ENCODE measurements around the gene FAR2. TPM values are rescaled to one million over a fixed set of nuclear protein-coding genes. Genes with fewer than 3 reads are reported as not detected.
"Not testable (repeated sequence)": the region's sequence is repeated elsewhere in the genome, so short reads cannot be mapped to it uniquely, and the experiment has no call there.

FAR2 gene
- total RNA-seq, 1 donor from 2014 or later: 37.1 TPM

DNA sequence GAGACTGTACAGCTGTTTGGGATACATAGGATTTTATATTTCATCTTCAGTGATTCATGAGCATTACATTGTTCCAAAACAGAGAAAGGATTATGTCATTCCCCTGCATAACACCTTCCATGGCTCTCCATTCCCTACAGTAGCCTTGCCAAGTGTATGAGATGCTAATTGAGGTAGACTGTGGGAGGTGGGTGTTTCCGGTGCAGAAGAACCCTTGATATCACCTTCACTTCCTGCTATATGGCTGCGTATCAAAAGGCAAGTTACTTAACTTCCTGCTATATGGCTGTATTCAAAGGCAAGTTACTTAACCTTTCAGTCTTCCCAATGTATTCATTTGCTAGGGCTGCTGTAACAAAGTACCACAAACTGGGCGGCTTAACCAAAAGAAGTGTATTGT lies 11.2 kb downstream of the FAR2 start:
- Mint-ChIP-seq H3K27me3 (ENCODE audit: unreplicated experiment) (no peaks in the 10 kb centered on the region), H3K36me3 (ENCODE audit: unreplicated experiment) (peaks cover 5% of the 10 kb centered on the region), H3K4me3 (ENCODE audit: unreplicated experiment) (no peak overlapping the region), H3K4me1 (ENCODE audit: unreplicated experiment) (peaks cover 49% of the 10 kb centered on the region), H3K9me3 (ENCODE audit: unreplicated experiment) (peaks cover 7% of the 10 kb centered on the region), H3K27ac (ENCODE audit: unreplicated experiment) (no peak overlapping the region)
- DNase-seq (ENCODE audit: extremely low spot score, unreplicated experiment): no peak
- TF ChIP-seq, protein P1, sequence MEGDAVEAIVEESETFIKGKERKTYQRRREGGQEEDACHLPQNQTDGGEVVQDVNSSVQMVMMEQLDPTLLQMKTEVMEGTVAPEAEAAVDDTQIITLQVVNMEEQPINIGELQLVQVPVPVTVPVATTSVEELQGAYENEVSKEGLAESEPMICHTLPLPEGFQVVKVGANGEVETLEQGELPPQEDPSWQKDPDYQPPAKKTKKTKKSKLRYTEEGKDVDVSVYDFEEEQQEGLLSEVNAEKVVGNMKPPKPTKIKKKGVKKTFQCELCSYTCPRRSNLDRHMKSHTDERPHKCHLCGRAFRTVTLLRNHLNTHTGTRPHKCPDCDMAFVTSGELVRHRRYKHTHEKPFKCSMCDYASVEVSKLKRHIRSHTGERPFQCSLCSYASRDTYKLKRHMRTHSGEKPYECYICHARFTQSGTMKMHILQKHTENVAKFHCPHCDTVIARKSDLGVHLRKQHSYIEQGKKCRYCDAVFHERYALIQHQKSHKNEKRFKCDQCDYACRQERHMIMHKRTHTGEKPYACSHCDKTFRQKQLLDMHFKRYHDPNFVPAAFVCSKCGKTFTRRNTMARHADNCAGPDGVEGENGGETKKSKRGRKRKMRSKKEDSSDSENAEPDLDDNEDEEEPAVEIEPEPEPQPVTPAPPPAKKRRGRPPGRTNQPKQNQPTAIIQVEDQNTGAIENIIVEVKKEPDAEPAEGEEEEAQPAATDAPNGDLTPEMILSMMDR (IDR thresholded peaks at IDR 0.05): no peak

GRCh38 chr12:29163146-29163545 lies 14.1 kb downstream of the FAR2 start:
- H3K27me3 Mint-ChIP-seq (ENCODE audit: unreplicated experiment): no peaks in the 10 kb centered on the region
- no peak overlapping the region for H3K4me3 Mint-ChIP-seq (ENCODE audit: unreplicated experiment)
- peaks cover 26% of the 10 kb centered on the region for H3K4me1 Mint-ChIP-seq (ENCODE audit: unreplicated experiment)
- peaks cover 2% of the 10 kb centered on the region for H3K36me3 Mint-ChIP-seq (ENCODE audit: unreplicated experiment)
- TF ChIP-seq, protein P1 (IDR thresholded peaks at IDR 0.05): no peak
- DNase-seq (ENCODE audit: extremely low spot score, unreplicated experiment): no peak
- H3K27ac Mint-ChIP-seq (ENCODE audit: unreplicated experiment): peak overlapping the region; percentile 27
- H3K9me3 Mint-ChIP-seq (ENCODE audit: unreplicated experiment): peaks cover 7% of the 10 kb centered on the region

DNA sequence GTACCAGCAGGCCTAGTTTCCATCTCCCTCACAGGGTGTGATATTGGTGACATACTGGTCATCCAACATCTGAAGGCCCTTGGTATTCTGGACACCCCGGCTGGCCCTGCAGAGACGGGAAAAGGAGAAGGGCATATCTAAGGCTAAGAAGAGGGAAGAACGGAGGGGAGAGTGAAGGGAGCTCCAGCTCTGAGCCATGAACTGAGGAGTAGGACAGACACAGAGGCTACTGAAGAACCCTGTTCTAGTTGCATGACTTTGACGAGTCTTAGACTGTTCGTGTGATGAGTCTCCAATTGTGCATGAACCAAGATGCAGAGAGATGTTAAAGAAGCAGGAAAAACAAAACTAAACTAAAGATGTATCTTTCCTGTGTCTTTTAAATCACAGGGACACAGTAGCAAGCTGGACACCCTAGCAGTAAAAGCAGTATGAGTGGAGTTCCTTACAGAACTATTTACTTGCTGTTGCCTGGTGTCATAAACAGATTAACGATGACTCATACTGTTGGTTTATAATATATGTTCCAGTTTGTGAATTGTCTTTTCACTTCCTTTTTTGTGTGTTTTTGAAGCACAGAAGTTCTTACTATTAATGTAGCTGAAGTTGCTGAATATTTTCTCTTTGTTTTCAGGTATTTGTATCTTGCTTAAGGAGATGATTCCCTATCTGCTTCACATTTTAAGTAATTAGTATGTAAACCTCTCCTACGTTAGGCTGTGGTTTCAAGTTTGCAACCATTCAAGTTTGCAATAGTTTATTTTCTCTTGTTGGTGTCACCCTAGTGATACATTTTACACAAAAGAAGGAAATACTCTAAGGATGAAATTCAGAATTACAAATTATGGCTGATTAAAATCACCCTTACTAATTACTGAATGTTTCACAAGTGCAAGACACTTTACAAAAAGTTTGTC lies 15.7 kb downstream of the FAR2 start:
- peak overlapping the region; percentile 82 for H3K27ac Mint-ChIP-seq (ENCODE audit: unreplicated experiment)
- H3K4me1 Mint-ChIP-seq (ENCODE audit: unreplicated experiment): peaks cover 14% of the 10 kb centered on the region
- no peak overlapping the region for H3K4me3 Mint-ChIP-seq (ENCODE audit: unreplicated experiment)
- TF ChIP-seq, protein P1 (IDR thresholded peaks at IDR 0.05): no peak
- peaks cover 7% of the 10 kb centered on the region for H3K9me3 Mint-ChIP-seq (ENCODE audit: unreplicated experiment)
- no peaks in the 10 kb centered on the region for H3K27me3 Mint-ChIP-seq (ENCODE audit: unreplicated experiment)
- DNase-seq (ENCODE audit: extremely low spot score, unreplicated experiment): no peak
- H3K36me3 Mint-ChIP-seq (ENCODE audit: unreplicated experiment): peaks cover 6% of the 10 kb centered on the region

- Mint-ChIP-seq H3K4me1 (ENCODE audit: unreplicated experiment) (peaks cover 14% of the 10 kb centered on the region), H3K27me3 (ENCODE audit: unreplicated experiment) (no peaks in the 10 kb centered on the region), H3K36me3 (ENCODE audit: unreplicated experiment) (peaks cover 15% of the 10 kb centered on the region), H3K4me3 (ENCODE audit: unreplicated experiment) (no peak overlapping the region), H3K27ac (ENCODE audit: unreplicated experiment) (no peak overlapping the region), H3K9me3 (ENCODE audit: unreplicated experiment) (no peaks in the 10 kb centered on the region)
- no peak for DNase-seq (ENCODE audit: extremely low spot score, unreplicated experiment)
- TF ChIP-seq, protein P1 (IDR thresholded peaks at IDR 0.05): no peak
Observed at GRCh38 chr12:29167445-29167844, 18.4 kb downstream of the FAR2 start.

- no peaks in the 10 kb centered on the region for H3K9me3 Mint-ChIP-seq (ENCODE audit: unreplicated experiment)
- TF ChIP-seq, protein P1 (IDR thresholded peaks at IDR 0.05): no peak
- H3K4me3 Mint-ChIP-seq (ENCODE audit: unreplicated experiment): no peak overlapping the region
- no peak for DNase-seq (ENCODE audit: extremely low spot score, unreplicated experiment)
- H3K4me1 Mint-ChIP-seq (ENCODE audit: unreplicated experiment): peaks cover 14% of the 10 kb centered on the region
- peaks cover 17% of the 10 kb centered on the region for H3K36me3 Mint-ChIP-seq (ENCODE audit: unreplicated experiment)
- H3K27ac Mint-ChIP-seq (ENCODE audit: unreplicated experiment): no peak overlapping the region
- no peaks in the 10 kb centered on the region for H3K27me3 Mint-ChIP-seq (ENCODE audit: unreplicated experiment)
Observed at GRCh38 chr12:29167988-29168387, 18.9 kb downstream of the FAR2 start.

- not testable (repeated sequence) for DNase-seq (ENCODE audit: extremely low spot score, unreplicated experiment)
Observed at GRCh38 chr12:29169978-29170377, 20.9 kb downstream of the FAR2 start.

GRCh38 chr12:29170478-29171084 lies 21.5 kb downstream of the FAR2 start:
- not testable (repeated sequence) for H3K4me3 Mint-ChIP-seq (ENCODE audit: unreplicated experiment); DNase-seq (ENCODE audit: extremely low spot score, unreplicated experiment); H3K9me3 Mint-ChIP-seq (ENCODE audit: unreplicated experiment); H3K4me1 Mint-ChIP-seq (ENCODE audit: unreplicated experiment); H3K27me3 Mint-ChIP-seq (ENCODE audit: unreplicated experiment)
- H3K36me3 Mint-ChIP-seq (ENCODE audit: unreplicated experiment): peaks cover 17% of the 10 kb centered on the region
- H3K27ac Mint-ChIP-seq (ENCODE audit: unreplicated experiment): peak overlapping the region; percentile 21

More at GRCh38 chr12:29169978-29170377, 20.9 kb downstream of the FAR2 start:
- not testable (repeated sequence) for H3K27ac Mint-ChIP-seq (ENCODE audit: unreplicated experiment); H3K4me1 Mint-ChIP-seq (ENCODE audit: unreplicated experiment); H3K4me3 Mint-ChIP-seq (ENCODE audit: unreplicated experiment); H3K27me3 Mint-ChIP-seq (ENCODE audit: unreplicated experiment); H3K9me3 Mint-ChIP-seq (ENCODE audit: unreplicated experiment)
- H3K36me3 Mint-ChIP-seq (ENCODE audit: unreplicated experiment): peaks cover 17% of the 10 kb centered on the region
